ENCODE measurements around the gene CDC40. TPM values are rescaled to one million over a fixed set of nuclear protein-coding genes. Genes with fewer than 3 reads are reported as not detected.
"Not testable (repeated sequence)": the region's sequence is repeated elsewhere in the genome, so short reads cannot be mapped to it uniquely, and the experiment has no call there.

The CDC40 gene
- total RNA-seq, 1 donor from 2014 or later = 11.0 TPM

DNA sequence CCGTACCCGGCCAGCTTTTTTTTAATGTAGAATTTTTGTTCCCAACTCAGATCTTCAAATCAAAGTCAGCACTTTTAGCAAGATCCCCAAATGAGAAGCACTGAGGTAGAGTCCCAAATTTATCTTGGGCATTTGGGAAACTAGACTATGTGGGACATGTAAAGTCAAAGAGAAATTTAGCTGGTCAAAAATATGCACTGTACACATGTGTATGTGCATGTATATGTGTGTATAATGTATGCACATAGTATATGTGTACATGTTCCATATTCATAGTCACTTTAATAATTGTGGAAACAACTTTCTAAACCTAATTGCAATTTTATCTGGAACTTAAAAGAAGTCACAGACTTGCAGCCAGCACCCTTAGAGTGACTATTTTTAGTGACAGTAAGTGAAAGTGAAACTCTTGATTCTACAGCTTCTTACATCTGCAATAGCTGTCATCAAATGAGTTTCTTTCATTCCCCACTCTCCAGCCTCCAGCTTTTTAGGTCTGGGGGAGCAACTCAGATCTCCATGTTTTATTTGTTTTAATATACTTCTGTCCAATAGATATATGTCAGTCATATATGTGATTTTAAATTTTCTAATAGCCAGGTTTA, 53.6 kb downstream of the CDC40 start:
- H3K36me3 ChIP-seq (ENCODE audit: control insufficient read depth in 3 of 3, insufficient read depth in 3 of 3, low read length in 3 of 3) = peaks cover 3 to 10% (median 10%) of the 10 kb centered on the region in 3 donors
- H3K27me3 ChIP-seq (ENCODE audit: control insufficient read depth in 3 of 3, insufficient read depth in 3 of 3, low read length in 3 of 3) = no peaks in the 10 kb centered on the region
- peaks cover 0 to 5% (median 5%) of the 10 kb centered on the region in 3 donors for H3K4me1 ChIP-seq (ENCODE audit: control insufficient read depth in 3 of 3, insufficient read depth in 3 of 3, low read length in 3 of 3)
- H3K9ac ChIP-seq (ENCODE audit: low read depth in 1 of 3, low read length in 3 of 3) = no peak overlapping the region
- no peaks in the 10 kb centered on the region for H3K9me3 ChIP-seq (ENCODE audit: control insufficient read depth in 3 of 3, low read length in 3 of 3)
- H3K27ac ChIP-seq (ENCODE audit: low read depth, low read length) = no peak overlapping the region
- no peak overlapping the region for H3K4me3 ChIP-seq (ENCODE audit: low read length in 3 of 3)

DNA sequence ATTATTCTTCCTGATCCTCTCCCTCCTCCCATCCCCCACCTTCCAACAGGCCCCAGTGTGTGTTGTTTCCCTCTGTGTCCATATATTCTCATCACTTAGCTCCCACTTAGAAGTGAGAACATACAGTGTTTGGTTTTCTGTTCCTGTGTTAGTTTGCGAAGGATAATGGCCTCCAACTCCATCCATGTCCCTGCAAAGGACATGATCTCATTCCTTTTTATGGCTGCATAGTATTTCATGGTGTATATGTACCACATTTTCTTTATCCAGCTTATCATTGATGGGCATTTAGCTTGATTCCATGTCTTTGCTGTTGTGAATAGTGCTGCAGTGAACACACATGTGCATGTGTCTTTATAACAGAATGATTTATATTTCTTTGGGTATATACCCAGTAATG, 55.8 kb downstream of the CDC40 start:
- H3K4me1 ChIP-seq (ENCODE audit: control insufficient read depth in 3 of 3, insufficient read depth in 3 of 3, low read length in 3 of 3); H3K9ac ChIP-seq (ENCODE audit: low read depth in 1 of 3, low read length in 3 of 3); H3K36me3 ChIP-seq (ENCODE audit: control insufficient read depth in 3 of 3, insufficient read depth in 3 of 3, low read length in 3 of 3); H3K4me3 ChIP-seq (ENCODE audit: low read length in 3 of 3); H3K27ac ChIP-seq (ENCODE audit: low read depth, low read length); H3K9me3 ChIP-seq (ENCODE audit: control insufficient read depth in 3 of 3, low read length in 3 of 3); H3K27me3 ChIP-seq (ENCODE audit: control insufficient read depth in 3 of 3, insufficient read depth in 3 of 3, low read length in 3 of 3): not testable (repeated sequence)

DNA sequence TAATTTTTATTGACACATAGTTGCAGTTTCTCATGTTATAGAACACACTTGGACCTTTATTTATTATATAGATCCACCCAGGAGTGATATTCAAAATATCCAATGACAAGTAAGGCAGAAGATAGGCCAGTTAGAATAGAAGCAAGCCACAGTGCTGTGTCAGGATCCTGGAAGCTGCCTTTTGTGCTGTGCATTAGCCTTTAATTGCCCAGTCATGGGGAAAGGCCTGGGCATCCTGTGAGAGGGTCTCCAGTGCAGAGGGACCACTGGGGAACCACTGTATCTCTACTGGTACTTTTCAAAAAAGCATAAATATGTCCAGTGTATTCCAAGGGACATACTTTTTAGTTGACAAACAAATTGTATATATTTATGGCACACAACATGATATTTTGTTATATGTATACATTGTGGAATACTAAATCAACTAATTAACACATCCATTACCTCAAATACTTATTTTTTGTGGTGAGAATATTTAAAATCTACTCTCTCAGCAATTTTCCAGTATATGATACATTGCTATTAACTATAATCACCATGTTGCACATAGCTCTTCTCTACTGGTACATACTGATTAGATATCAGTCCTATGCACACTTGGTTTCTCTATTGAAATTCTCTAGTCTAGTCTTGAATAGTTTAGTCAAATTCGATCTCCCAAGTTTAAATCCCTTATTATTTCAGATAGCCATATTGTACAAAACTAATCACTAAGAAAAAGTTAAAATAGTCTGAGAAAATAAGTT, 59.5 kb downstream of the CDC40 start:
- Histone ChIP-seq H3K9ac (ENCODE audit: low read depth in 1 of 3, low read length in 3 of 3) (no peak overlapping the region), H3K27ac (ENCODE audit: low read depth, low read length) (no peak overlapping the region), H3K4me3 (ENCODE audit: low read length in 3 of 3) (no peak overlapping the region), H3K36me3 (ENCODE audit: control insufficient read depth in 3 of 3, insufficient read depth in 3 of 3, low read length in 3 of 3) (no peaks in the 10 kb centered on the region), H3K4me1 (ENCODE audit: control insufficient read depth in 3 of 3, insufficient read depth in 3 of 3, low read length in 3 of 3) (no peaks in the 10 kb centered on the region), H3K27me3 (ENCODE audit: control insufficient read depth in 3 of 3, insufficient read depth in 3 of 3, low read length in 3 of 3) (no peaks in the 10 kb centered on the region), H3K9me3 (ENCODE audit: control insufficient read depth in 3 of 3, low read length in 3 of 3) (no peaks in the 10 kb centered on the region)

DNA sequence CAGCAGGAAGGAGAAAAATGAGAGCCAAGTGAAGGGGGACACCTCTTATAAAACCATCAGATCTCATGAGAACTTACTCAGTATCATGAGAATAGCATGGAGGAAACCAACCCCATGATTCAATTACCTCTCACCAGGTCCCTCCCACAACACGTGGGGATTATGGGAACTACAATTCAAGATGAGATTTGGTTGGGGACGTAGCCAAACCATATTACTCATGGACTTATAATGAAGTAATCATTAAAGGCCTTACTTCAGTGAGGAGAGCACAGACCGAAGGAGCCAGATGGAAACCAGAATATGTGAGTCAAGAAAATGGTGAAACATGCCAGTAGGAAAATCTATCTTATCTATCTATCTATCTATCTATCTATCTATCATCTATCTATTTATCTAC, 64.4 kb downstream of the CDC40 start:
- H3K4me1 ChIP-seq (ENCODE audit: control insufficient read depth in 3 of 3, insufficient read depth in 3 of 3, low read length in 3 of 3); H3K4me3 ChIP-seq (ENCODE audit: low read length in 3 of 3); H3K27ac ChIP-seq (ENCODE audit: low read depth, low read length); H3K9ac ChIP-seq (ENCODE audit: low read depth in 1 of 3, low read length in 3 of 3); H3K9me3 ChIP-seq (ENCODE audit: control insufficient read depth in 3 of 3, low read length in 3 of 3); H3K36me3 ChIP-seq (ENCODE audit: control insufficient read depth in 3 of 3, insufficient read depth in 3 of 3, low read length in 3 of 3); H3K27me3 ChIP-seq (ENCODE audit: control insufficient read depth in 3 of 3, insufficient read depth in 3 of 3, low read length in 3 of 3): not testable (repeated sequence)

DNA sequence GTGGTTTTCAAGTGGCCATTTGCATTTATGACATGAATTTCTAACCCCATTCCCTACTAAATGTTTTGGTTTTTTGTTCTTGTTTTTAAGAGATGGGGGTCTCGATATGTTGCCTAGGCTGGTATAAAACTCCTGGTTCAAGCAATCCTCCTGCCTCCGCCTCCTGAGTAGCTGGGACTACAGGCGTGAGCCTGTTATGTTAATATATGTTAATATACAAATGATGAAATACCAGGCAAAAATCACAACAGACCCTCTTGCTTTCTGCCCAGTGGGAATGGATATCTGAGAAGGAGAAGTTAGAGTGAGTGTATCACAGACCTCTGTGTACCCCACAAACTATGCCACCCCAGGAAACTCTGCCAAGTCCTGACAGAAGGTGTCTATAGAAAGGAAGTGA, 66.2 kb downstream of the CDC40 start:
- no peaks in the 10 kb centered on the region for H3K9me3 ChIP-seq (ENCODE audit: control insufficient read depth in 3 of 3, low read length in 3 of 3)
- no peak overlapping the region for H3K9ac ChIP-seq (ENCODE audit: low read depth in 1 of 3, low read length in 3 of 3)
- no peaks in the 10 kb centered on the region for H3K27me3 ChIP-seq (ENCODE audit: control insufficient read depth in 3 of 3, insufficient read depth in 3 of 3, low read length in 3 of 3)
- H3K4me3 ChIP-seq (ENCODE audit: low read length in 3 of 3) = no peak overlapping the region
- H3K36me3 ChIP-seq (ENCODE audit: control insufficient read depth in 3 of 3, insufficient read depth in 3 of 3, low read length in 3 of 3) = no peaks in the 10 kb centered on the region
- H3K27ac ChIP-seq (ENCODE audit: low read depth, low read length) = no peak overlapping the region
- no peaks in the 10 kb centered on the region for H3K4me1 ChIP-seq (ENCODE audit: control insufficient read depth in 3 of 3, insufficient read depth in 3 of 3, low read length in 3 of 3)

DNA sequence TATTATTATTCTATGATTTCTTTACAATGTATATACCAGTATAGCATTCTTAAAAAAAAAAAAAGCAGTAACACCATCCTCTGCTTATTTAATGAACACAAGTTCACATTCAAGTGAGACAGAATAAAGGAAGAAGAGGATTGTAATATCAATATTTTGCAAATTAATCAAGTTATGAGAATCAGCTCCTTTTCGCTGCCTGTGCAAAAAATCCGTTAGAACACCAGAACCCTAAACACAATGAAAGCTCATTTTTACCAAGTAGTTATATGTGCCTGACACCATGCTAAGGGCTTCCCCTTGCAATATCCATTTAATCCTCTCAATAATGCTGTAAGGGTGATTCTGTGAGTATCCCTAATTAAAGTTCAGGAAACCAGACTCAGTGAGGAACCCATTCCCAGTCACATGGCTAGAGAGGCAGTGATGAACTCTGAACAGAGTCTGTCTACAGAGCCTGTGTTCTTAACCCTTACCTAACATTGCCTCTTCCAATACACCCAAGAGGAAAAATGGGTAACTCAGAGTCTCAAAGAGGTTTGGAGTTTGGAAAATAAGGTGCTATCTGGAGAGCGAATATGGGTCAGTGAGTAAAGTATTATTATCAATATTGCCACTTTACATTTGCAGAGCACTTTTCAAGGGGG, 66.8 kb downstream of the CDC40 start:
- no peaks in the 10 kb centered on the region for H3K27me3 ChIP-seq (ENCODE audit: control insufficient read depth in 3 of 3, insufficient read depth in 3 of 3, low read length in 3 of 3)
- no peaks in the 10 kb centered on the region for H3K9me3 ChIP-seq (ENCODE audit: control insufficient read depth in 3 of 3, low read length in 3 of 3)
- H3K4me3 ChIP-seq (ENCODE audit: low read length in 3 of 3) = no peak overlapping the region
- H3K9ac ChIP-seq (ENCODE audit: low read depth in 1 of 3, low read length in 3 of 3) = no peak overlapping the region
- H3K27ac ChIP-seq (ENCODE audit: low read depth, low read length) = no peak overlapping the region
- no peaks in the 10 kb centered on the region for H3K4me1 ChIP-seq (ENCODE audit: control insufficient read depth in 3 of 3, insufficient read depth in 3 of 3, low read length in 3 of 3)
- H3K36me3 ChIP-seq (ENCODE audit: control insufficient read depth in 3 of 3, insufficient read depth in 3 of 3, low read length in 3 of 3) = no peaks in the 10 kb centered on the region

DNA sequence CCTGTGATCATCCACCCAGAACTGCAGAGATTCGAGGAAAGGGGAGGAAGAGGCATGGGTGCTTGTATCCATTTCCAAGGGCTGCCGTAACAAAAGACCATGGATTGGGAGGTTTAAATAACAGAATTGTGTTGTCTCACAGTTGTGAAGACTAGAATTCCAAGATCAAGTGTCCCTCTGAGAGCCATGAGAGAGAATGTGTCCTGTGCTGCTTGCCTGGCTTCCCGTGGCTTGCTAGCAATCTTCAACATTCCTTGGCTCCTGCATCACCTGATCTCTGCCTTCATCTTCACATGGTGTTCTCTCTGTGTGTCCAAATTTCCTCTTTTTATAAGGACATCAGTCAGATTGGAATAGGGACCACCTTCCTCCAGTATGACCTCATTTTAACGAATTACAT, 69.8 kb downstream of the CDC40 start:
- Histone ChIP-seq H3K27me3 (ENCODE audit: control insufficient read depth in 3 of 3, insufficient read depth in 3 of 3, low read length in 3 of 3) (no peaks in the 10 kb centered on the region), H3K4me1 (ENCODE audit: control insufficient read depth in 3 of 3, insufficient read depth in 3 of 3, low read length in 3 of 3) (no peaks in the 10 kb centered on the region), H3K36me3 (ENCODE audit: control insufficient read depth in 3 of 3, insufficient read depth in 3 of 3, low read length in 3 of 3) (no peaks in the 10 kb centered on the region), H3K4me3 (ENCODE audit: low read length in 3 of 3) (no peak overlapping the region), H3K9ac (ENCODE audit: low read depth in 1 of 3, low read length in 3 of 3) (no peak overlapping the region), H3K27ac (ENCODE audit: low read depth, low read length) (no peak overlapping the region), H3K9me3 (ENCODE audit: control insufficient read depth in 3 of 3, low read length in 3 of 3) (no peaks in the 10 kb centered on the region)

DNA sequence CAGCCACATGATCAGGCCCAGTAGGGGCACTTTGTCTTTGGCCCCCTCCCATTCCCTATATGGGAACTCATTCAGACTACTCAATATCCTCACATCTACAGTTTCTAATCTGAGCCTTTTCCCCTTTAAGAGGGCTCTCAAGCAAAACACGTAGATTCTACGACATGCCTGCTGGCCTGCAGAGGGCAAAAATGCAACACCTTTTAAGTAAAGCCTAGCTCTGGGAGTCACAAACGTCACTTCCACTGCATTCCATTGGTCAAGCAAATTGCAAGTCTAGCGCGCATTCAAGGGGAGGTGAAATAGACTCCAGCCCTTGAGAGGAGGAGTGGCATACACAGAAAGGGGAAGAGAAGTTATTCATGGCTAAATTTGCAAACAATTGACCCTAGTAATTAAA, 70.6 kb downstream of the CDC40 start:
- Histone ChIP-seq H3K27me3 (ENCODE audit: control insufficient read depth in 3 of 3, insufficient read depth in 3 of 3, low read length in 3 of 3) (no peaks in the 10 kb centered on the region), H3K9ac (ENCODE audit: low read depth in 1 of 3, low read length in 3 of 3) (no peak overlapping the region), H3K27ac (ENCODE audit: low read depth, low read length) (no peak overlapping the region), H3K36me3 (ENCODE audit: control insufficient read depth in 3 of 3, insufficient read depth in 3 of 3, low read length in 3 of 3) (no peaks in the 10 kb centered on the region), H3K4me1 (ENCODE audit: control insufficient read depth in 3 of 3, insufficient read depth in 3 of 3, low read length in 3 of 3) (no peaks in the 10 kb centered on the region), H3K9me3 (ENCODE audit: control insufficient read depth in 3 of 3, low read length in 3 of 3) (no peaks in the 10 kb centered on the region), H3K4me3 (ENCODE audit: low read length in 3 of 3) (no peak overlapping the region)

DNA sequence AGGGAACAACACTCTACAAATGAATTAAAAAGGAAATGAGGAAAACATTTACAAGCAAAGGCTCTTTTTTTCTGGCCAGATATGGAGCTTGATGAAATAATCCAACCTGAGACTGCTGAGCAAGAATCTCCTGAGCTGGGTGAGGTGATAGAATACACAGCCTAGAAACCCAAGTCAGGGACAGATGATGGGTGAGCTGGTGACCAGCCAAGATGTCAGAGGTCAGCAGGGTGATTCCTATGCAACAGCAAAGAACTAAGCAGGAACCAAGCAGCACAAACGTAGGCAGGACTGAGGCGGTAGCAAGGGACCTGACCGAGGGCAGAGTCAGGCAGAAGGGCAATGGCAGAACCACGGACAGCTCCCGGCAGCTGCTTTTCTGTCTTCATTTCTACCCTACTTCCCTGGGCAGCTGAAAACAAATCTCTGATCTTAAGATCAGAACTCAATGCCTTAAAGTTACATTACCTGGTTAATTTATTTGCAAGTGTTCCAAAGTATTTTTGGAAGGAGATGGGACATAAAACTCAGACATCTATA, 75.1 kb downstream of the CDC40 start:
- H3K36me3 ChIP-seq (ENCODE audit: control insufficient read depth in 3 of 3, insufficient read depth in 3 of 3, low read length in 3 of 3) = no peaks in the 10 kb centered on the region
- H3K9ac ChIP-seq (ENCODE audit: low read depth in 1 of 3, low read length in 3 of 3) = no peak overlapping the region
- no peak overlapping the region for H3K27ac ChIP-seq (ENCODE audit: low read depth, low read length)
- no peak overlapping the region for H3K4me3 ChIP-seq (ENCODE audit: low read length in 3 of 3)
- H3K4me1 ChIP-seq (ENCODE audit: control insufficient read depth in 3 of 3, insufficient read depth in 3 of 3, low read length in 3 of 3) = no peaks in the 10 kb centered on the region
- no peaks in the 10 kb centered on the region for H3K27me3 ChIP-seq (ENCODE audit: control insufficient read depth in 3 of 3, insufficient read depth in 3 of 3, low read length in 3 of 3)
- peaks cover 0 to 2% (median 0%) of the 10 kb centered on the region in 3 donors for H3K9me3 ChIP-seq (ENCODE audit: control insufficient read depth in 3 of 3, low read length in 3 of 3)

DNA sequence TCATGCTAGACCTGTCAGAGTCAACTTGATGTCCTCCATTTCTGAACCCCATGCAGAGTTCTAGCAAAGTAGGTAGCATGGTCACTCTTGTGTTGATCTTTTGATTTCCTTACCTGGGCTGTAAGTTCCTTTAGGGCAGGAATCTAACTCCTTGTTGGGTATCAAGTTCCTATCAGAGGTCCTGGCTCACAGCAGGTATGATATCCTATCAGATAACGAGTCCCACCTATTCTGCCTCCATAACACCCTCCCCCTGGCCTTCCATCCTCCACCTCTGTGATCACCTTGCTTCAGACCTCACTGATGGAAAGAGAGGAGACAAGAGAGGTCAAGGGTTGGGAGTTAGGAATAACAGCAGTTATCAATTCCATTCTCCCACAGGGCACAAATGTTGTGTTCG, 76.1 kb downstream of the CDC40 start:
- no peaks in the 10 kb centered on the region for H3K4me1 ChIP-seq (ENCODE audit: control insufficient read depth in 3 of 3, insufficient read depth in 3 of 3, low read length in 3 of 3)
- no peaks in the 10 kb centered on the region for H3K36me3 ChIP-seq (ENCODE audit: control insufficient read depth in 3 of 3, insufficient read depth in 3 of 3, low read length in 3 of 3)
- no peaks in the 10 kb centered on the region for H3K27me3 ChIP-seq (ENCODE audit: control insufficient read depth in 3 of 3, insufficient read depth in 3 of 3, low read length in 3 of 3)
- no peak overlapping the region for H3K4me3 ChIP-seq (ENCODE audit: low read length in 3 of 3)
- H3K9me3 ChIP-seq (ENCODE audit: control insufficient read depth in 3 of 3, low read length in 3 of 3) = peaks cover 0 to 2% (median 0%) of the 10 kb centered on the region in 3 donors
- no peak overlapping the region for H3K9ac ChIP-seq (ENCODE audit: low read depth in 1 of 3, low read length in 3 of 3)
- no peak overlapping the region for H3K27ac ChIP-seq (ENCODE audit: low read depth, low read length)

Data from skeletal muscle tissue (tissue), 4 donors.